H9 (cell line): ENCODE measurements around the gene SPATA3. TPM values are rescaled to one million over a fixed set of nuclear protein-coding genes. Genes with fewer than 3 reads are reported as not detected.

Experiments used
- DNase-seq: peaks from one replicate; pipeline ENCODE4 v3.0.0-alpha.2; 2017
- H2AFZ ChIP-seq: one replicate; pipeline ENCODE4 v1.6.1; 2013; ENCODE audit warnings: mild to moderate bottlenecking, low read length, control low read depth, moderate library complexity
- H2AK5ac ChIP-seq: 2 replicates; pipeline ENCODE4 v1.6.1; 2013; ENCODE audit warnings: low read length, control low read depth, mixed read lengths; ENCODE audit not compliant: insufficient read length
- H2BK120ac ChIP-seq: one replicate; pipeline ENCODE4 v1.6.1; 2013; ENCODE audit warnings: low read depth, mild to moderate bottlenecking, low read length, control low read depth, inconsistent platforms; ENCODE audit not compliant: poor library complexity, severe bottlenecking
- H2BK12ac ChIP-seq: 2 replicates; pipeline ENCODE4 v1.6.1; 2013; ENCODE audit warnings: low read length, control low read depth, mixed read lengths, low read depth; ENCODE audit not compliant: insufficient read length
- H2BK15ac ChIP-seq: 2 replicates; pipeline ENCODE4 v1.6.1; 2013; ENCODE audit warnings: low read depth, low read length, control low read depth
- H2BK20ac ChIP-seq: one replicate; pipeline ENCODE4 v1.6.1; 2013; ENCODE audit warnings: low read depth, mild to moderate bottlenecking, low read length, control low read depth, inconsistent platforms; ENCODE audit not compliant: poor library complexity, severe bottlenecking
- H2BK5ac ChIP-seq: 2 replicates; pipeline ENCODE4 v1.6.1; 2013; ENCODE audit warnings: low read length, control low read depth, mixed read lengths; ENCODE audit not compliant: insufficient read length
- H3K14ac ChIP-seq: 2 replicates; pipeline ENCODE4 v1.6.1; 2013; ENCODE audit warnings: low read length, control low read depth; ENCODE audit not compliant: insufficient read depth
- H3K18ac ChIP-seq: 2 replicates; pipeline ENCODE4 v1.6.1; 2013; ENCODE audit warnings: low read depth, mild to moderate bottlenecking, mixed read lengths, low read length, control low read depth; ENCODE audit not compliant: insufficient read length
- H3K23ac ChIP-seq: 2 replicates; pipeline ENCODE4 v1.6.1; 2013; ENCODE audit warnings: low read length, control low read depth, mixed read lengths, low read depth; ENCODE audit not compliant: insufficient read length
- H3K23me2 ChIP-seq: 2 replicates; pipeline ENCODE4 v1.6.1; 2013; ENCODE audit warnings: low read depth, mild to moderate bottlenecking, mixed read lengths, low read length, control low read depth; ENCODE audit not compliant: insufficient read length, poor library complexity, severe bottlenecking
- H3K27ac ChIP-seq: 2 replicates; pipeline ENCODE4 v1.5.1; 2013; ENCODE audit warnings: low read length, control low read depth, mixed read lengths, low read depth; ENCODE audit not compliant: insufficient read length
- H3K27me3 ChIP-seq: 2 replicates; pipeline ENCODE4 v1.6.1; 2013; ENCODE audit warnings: low read length, control low read depth, inconsistent platforms; ENCODE audit not compliant: insufficient read depth
- H3K4ac ChIP-seq: 2 replicates; pipeline ENCODE4 v1.6.1; 2013; ENCODE audit warnings: low read depth, mild to moderate bottlenecking, control low read depth, inconsistent platforms, low read length, moderate library complexity
- H3K4me1 ChIP-seq: 2 replicates; pipeline ENCODE4 v1.6.1; 2013; ENCODE audit warnings: low read length, control low read depth, inconsistent platforms; ENCODE audit not compliant: insufficient read depth
- H3K4me2 ChIP-seq: 2 replicates; pipeline ENCODE4 v1.6.1; 2013; ENCODE audit warnings: low read length, control low read depth, mixed read lengths; ENCODE audit not compliant: insufficient read length, insufficient read depth
- H3K56ac ChIP-seq: 2 replicates; pipeline ENCODE4 v1.6.1; 2013; ENCODE audit warnings: low read depth, mild to moderate bottlenecking, mixed read lengths, low read length, control low read depth; ENCODE audit not compliant: insufficient read length
- H3K79me1 ChIP-seq: 2 replicates; pipeline ENCODE4 v1.6.1; 2013; ENCODE audit warnings: low read depth, mild to moderate bottlenecking, moderate library complexity, low read length, control low read depth, inconsistent platforms; ENCODE audit not compliant: insufficient read depth, poor library complexity, severe bottlenecking
- H3K79me2 ChIP-seq: 2 replicates; pipeline ENCODE4 v1.6.1; 2013; ENCODE audit warnings: low read length, control low read depth, inconsistent platforms; ENCODE audit not compliant: insufficient read depth
- H3K9ac ChIP-seq: 2 replicates; pipeline ENCODE4 v1.6.1; 2013; ENCODE audit warnings: low read length, control low read depth, mixed read lengths; ENCODE audit not compliant: insufficient read length; ENCODE audit errors: extremely low read depth
- H3K9me3 ChIP-seq: one replicate; pipeline ENCODE4 v1.6.1; 2013; ENCODE audit warnings: low read depth, low read length, inconsistent platforms; ENCODE audit not compliant: control insufficient read depth
- H3T11ph ChIP-seq: one replicate; pipeline ENCODE4 v1.6.1; 2013; ENCODE audit warnings: mild to moderate bottlenecking, low read length, control low read depth, inconsistent platforms
- H4K20me1 ChIP-seq: one replicate; pipeline ENCODE4 v1.6.1; 2013; ENCODE audit not compliant: control insufficient read depth, insufficient read length, insufficient read depth
- H4K5ac ChIP-seq: 2 replicates; pipeline ENCODE4 v1.6.1; 2013; ENCODE audit warnings: low read depth, mild to moderate bottlenecking, mixed read lengths, low read length, control low read depth; ENCODE audit not compliant: insufficient read length
- H4K8ac ChIP-seq: replicated peaks from 2 replicates; pipeline ENCODE4 v1.6.1; 2013; ENCODE audit warnings: low read length, control low read depth, mixed read lengths, low read depth; ENCODE audit not compliant: insufficient read length
- H4K91ac ChIP-seq: 2 replicates; pipeline ENCODE4 v1.6.1; 2013; ENCODE audit warnings: low read depth, mild to moderate bottlenecking, moderate library complexity, mixed read lengths, low read length, control low read depth; ENCODE audit not compliant: insufficient read length
- H3K27ac Mint-ChIP-seq, 3 experiments: 2 replicates in 2 of 3; 3 replicates in 1 of 3; pipeline ENCODE4 v1.8.0; 2020 to 2021; ENCODE audit warnings: mixed read lengths in 3 of 3, mild to moderate bottlenecking in 1 of 3, moderate library complexity in 1 of 3
- H3K27me3 Mint-ChIP-seq: 2 replicates; pipeline ENCODE4 v1.8.0; 2021; ENCODE audit warnings: low read depth, mild to moderate bottlenecking, moderate library complexity, mixed read lengths
- H3K36me3 Mint-ChIP-seq, 3 experiments: 2 replicates in 2 of 3; 3 replicates in 1 of 3; pipeline ENCODE4 v1.8.0; 2020 to 2021; ENCODE audit warnings: low read depth in 3 of 3, mixed read lengths in 3 of 3; ENCODE audit not compliant: insufficient read depth in 1 of 3
- H3K4me1 Mint-ChIP-seq, 2 experiments: 2 replicates each; pipeline ENCODE4 v1.8.0; 2020; ENCODE audit warnings: mixed read lengths in 2 of 2
- H3K4me3 Mint-ChIP-seq, 2 experiments: 2 replicates in 1 of 2; 3 replicates in 1 of 2; pipeline ENCODE4 v1.8.0; 2020 to 2021; ENCODE audit warnings: mild to moderate bottlenecking in 2 of 2, mixed read lengths in 2 of 2, moderate library complexity in 1 of 2
- H3K9me3 Mint-ChIP-seq, 2 experiments: 2 replicates in 1 of 2; 3 replicates in 1 of 2; pipeline ENCODE4 v1.8.0; 2020; ENCODE audit warnings: mild to moderate bottlenecking in 2 of 2, mixed read lengths in 2 of 2, moderate library complexity in 1 of 2
- CTCF ChIP-seq: fragments of 200-600 bp; sonication (generic); conservative IDR thresholded peaks from 3 replicates; pipeline ENCODE4 v1.8.0; 2021; ENCODE audit warnings: antibody characterized with exemption, mild to moderate bottlenecking
- WGBS: extraction: QIAGEN DNeasy Blood & Tissue Kit; methylation state at CpG from one replicate; pipeline ENCODE4 v1.1.7; 2013; ENCODE audit warnings: missing lambda C conversion rate, low lambda C conversion rate, mixed read lengths; ENCODE audit not compliant: insufficient read length; ENCODE audit errors: extremely low coverage; 5-methylcytosine and 5-hydroxymethylcytosine counted together
- total RNA-seq: library from RNA; stranded (reverse); gene quantifications from 2 replicates; pipeline ENCODE4 v1.2.1, GENCODE V29; 2021

The SPATA3 gene
- total RNA-seq, 1 experiment from 2014 or later, result not detected

GRCh38 chr2:231000211-231000904, 4.4 kb downstream of the SPATA3 start:
- Histone ChIP-seq H2BK20ac (no peak overlapping the region), H2BK15ac (no peak overlapping the region), H3T11ph (no peak overlapping the region), H4K8ac (no peak overlapping the region), H3K18ac (no peak overlapping the region), H2BK12ac (no peak overlapping the region), H2BK120ac (no peak overlapping the region), H3K9me3 (peaks cover 3% of the 10 kb centered on the region), H3K27me3 (no peaks in the 10 kb centered on the region; the same call in 1 of the 2 replicates), H2AK5ac (no peak overlapping the region), H3K4ac (no peak overlapping the region), H4K20me1 (no peaks in the 10 kb centered on the region), H3K79me1 (no peaks in the 10 kb centered on the region), H3K23me2 (no peaks in the 10 kb centered on the region), H3K79me2 (no peaks in the 10 kb centered on the region), H4K5ac (no peak overlapping the region), H3K14ac (no peak overlapping the region), H3K4me1 (no peaks in the 10 kb centered on the region), H3K56ac (no peak overlapping the region), H2AFZ (no peak overlapping the region), H3K9ac (no peak overlapping the region), H3K23ac (no peak overlapping the region), H4K91ac (no peak overlapping the region), H2BK5ac (no peak overlapping the region), H3K4me2 (no peak overlapping the region), H3K27ac (no peak overlapping the region)
- peak; percentile 84 for DNase-seq
- WGBS, result no CpG with 5 or more reads among the region's 24 CpGs
- peak; percentile 59 for TF ChIP-seq CTCF
- Mint-ChIP-seq H3K9me3 (peaks cover 11 to 18% of the 10 kb centered on the region in 2 experiments), H3K27ac (peak overlapping the region in 1 of 3 experiments; percentile 38; a peak in 2 of 7 replicates), H3K27me3 (peaks cover 65% of the 10 kb centered on the region), H3K4me1 (peaks cover 4 to 8% of the 10 kb centered on the region in 2 experiments; a peak in 2 of 4 replicates), H3K4me3 (no peak overlapping the region; a peak in 1 of 5 replicates), H3K36me3 (peaks cover 6 to 7% (median 7%) of the 10 kb centered on the region in 3 experiments)
